Adrenal gland (tissue), 12 donors: Measurements from ENCODE around the gene MED23. TPM values are rescaled to one million over a fixed set of nuclear protein-coding genes. Genes with fewer than 3 reads are reported as not detected.

Source experiments
- DNase-seq, 7 donors: peaks; one replicate each; pipeline ENCODE4 v3.0.0-alpha.2; 2019 to 2020
- H3K27ac ChIP-seq, 5 donors: fragments of 200-600 bp; sonication (generic) in 4 of 5; 1 replicate in 3 of 5; 2 replicates in 2 of 5; pipeline versions ENCODE4 v1.5.1 to v1.8.0; 2016 to 2020; ENCODE audit warnings: mild to moderate bottlenecking in 1 of 5
- H3K27me3 ChIP-seq: fragments of 200-600 bp; 2 replicates; pipeline ENCODE4 v1.8.0; 2021
- H3K36me3 ChIP-seq, 2 donors: fragments of 200-600 bp; replicated peaks in 1 of 2; 1 replicate in 1 of 2; 2 replicates in 1 of 2; pipeline versions ENCODE4 v1.5.1 to v1.8.0; 2018 to 2022
- H3K4me1 ChIP-seq, 2 donors: fragments of 200-600 bp; replicated peaks in 1 of 2; 1 replicate in 1 of 2; 2 replicates in 1 of 2; pipeline versions ENCODE4 v1.5.1 to v1.8.0; 2018 to 2021
- H3K4me3 ChIP-seq, 4 donors: fragments of 200-600 bp; sonication (generic) in 3 of 4; one replicate each; pipeline ENCODE4 v1.5.1; 2016 to 2018
- H3K9me3 ChIP-seq, 3 donors: fragments of 200-600 bp; sonication (generic) in 1 of 3; replicated peaks in 1 of 3; 1 replicate in 2 of 3; 2 replicates in 1 of 3; pipeline versions ENCODE4 v1.5.1 to v1.8.0; 2016 to 2021
- POLR2A ChIP-seq, 2 donors: fragments of 450-650 bp; IDR thresholded peaks; one replicate each; pipeline ENCODE4 v1.6.1; 2017; ENCODE audit warnings: antibody characterized with exemption in 2 of 2, mild to moderate bottlenecking in 2 of 2, moderate library complexity in 1 of 2
- WGBS, 4 donors: extraction: QIAGEN DNeasy Blood & Tissue Kit in 2 of 4; methylation state at CpG; one replicate each; pipeline versions ENCODE4 v1.1.5 to v1.1.7; 2013 to 2017; 5-methylcytosine and 5-hydroxymethylcytosine counted together
- intact Hi-C, 2 donors: fragments of 100-400 bp; cut with DNase I; formaldehyde crosslinking; loops; one replicate each; pipeline versions ENCODE4 v1.14.1 to v1.15.0; 2022 to 2023
- polyA plus RNA-seq, 3 donors: library from polyadenylated mRNA; stranded (reverse); fragments of 200-250 nt in 2 of 3; fragments of 350-450 nt in 1 of 3; fragmentation: Illumina TruSeq in 1 of 3; extraction: RNeasy Lipid Tissue Mini Kit (QIAGEN cat#74804) in 1 of 3; gene quantifications; one replicate each; pipeline ENCODE4 v1.2.3, GENCODE V29; 2013 to 2014
- total RNA-seq, 9 donors: library from RNA; depleted of rRNA in 4 of 9; stranded (reverse); fragments of >200 nt in 4 of 9; fragments of 120-200 nt in 1 of 9; fragmentation: NEBNext Ultra II Directional in 1 of 9; extraction: Animal tissue kit (Norgen Biotek cat#: 25700) in 1 of 9; gene quantifications; one replicate each; pipeline versions ENCODE4 v1.1.0 to v1.2.4, GENCODE V29; 2013 to 2023
- TF ChIP-seq, protein P1 (sequence below), 6 experiments: fragments of 450-650 bp in 4 of 6; fragments of 200-600 bp in 2 of 6; sonication (generic) in 1 of 6; IDR thresholded peaks; 1 replicate in 5 of 6; 2 replicates in 1 of 6; pipeline versions ENCODE4 v1.5.1 to v1.8.0; 2016 to 2021; ENCODE audit warnings: antibody characterized with exemption in 6 of 6, mild to moderate bottlenecking in 2 of 6, moderate library complexity in 1 of 6
- donor health status: healthy with polysubstance abuse.
- donor health status: Bipolar disorder and iron deficiency.
- donor health status: DM: yes; HTN: yes; CAD: no.
- donor health status: DM: no; HTN: no; CAD: no.
- donor health status: DM: no; HTN: no; CAD: no.
- donor health status: DM: yes; HTN: yes; CAD: no.

MED23 gene
- total and polyA plus RNA-seq, 12 donors, result 16.9 to 46.1 (median 27.8) TPM

DNA sequence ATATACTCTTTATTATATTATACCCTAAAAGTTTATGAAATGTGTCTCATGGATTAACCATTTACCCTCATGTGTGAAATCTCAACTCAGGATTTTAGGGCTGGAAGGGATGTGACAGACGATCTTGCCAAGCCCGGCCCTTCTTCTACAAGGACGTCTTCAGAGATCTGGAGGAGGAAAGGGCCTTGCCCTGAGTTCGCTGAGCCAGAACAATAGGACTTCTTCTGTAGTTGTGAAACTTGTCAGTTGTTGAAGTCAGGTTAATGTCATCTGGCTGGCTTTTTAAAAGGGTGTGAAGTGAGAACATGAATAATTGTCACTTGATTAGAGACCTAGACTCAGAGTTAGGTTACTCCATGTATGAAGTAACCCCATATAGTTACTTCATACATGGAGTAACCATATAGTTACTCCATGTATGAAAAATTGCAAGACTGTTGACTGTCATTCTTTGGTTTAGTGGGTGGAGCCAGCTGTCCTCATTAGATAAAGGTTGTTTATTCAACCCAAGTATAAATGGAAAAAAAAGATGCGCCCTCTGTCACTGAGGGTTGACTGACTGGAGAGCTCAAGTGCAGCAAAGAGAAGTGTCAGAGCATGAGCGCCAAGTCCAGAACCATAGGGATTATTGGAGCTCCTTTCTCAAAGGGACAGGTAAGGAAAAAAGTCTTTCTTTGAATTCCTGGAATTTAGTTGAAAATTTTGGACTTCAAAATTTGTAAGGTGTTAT lies 55.2 kb downstream of the MED23 start, which contains the start of gene ARG1:
ARG1 (plus strand) TSS at position 541 of the 730 bp plus-strand sequence; CDS start at position 598, 57 bp downstream.
- DNase-seq, result no peak
- Histone ChIP-seq H3K27ac (no peak within 1 kb of the TSS), H3K9me3 (no peaks in the 10 kb centered on the region), H3K36me3 (no peaks in the 10 kb centered on the region), H3K27me3 (no peaks in the 10 kb centered on the region), H3K4me1 (no peaks in the 10 kb centered on the region), H3K4me3 (no peak within 1 kb of the TSS)
- TF ChIP-seq, protein P1, sequence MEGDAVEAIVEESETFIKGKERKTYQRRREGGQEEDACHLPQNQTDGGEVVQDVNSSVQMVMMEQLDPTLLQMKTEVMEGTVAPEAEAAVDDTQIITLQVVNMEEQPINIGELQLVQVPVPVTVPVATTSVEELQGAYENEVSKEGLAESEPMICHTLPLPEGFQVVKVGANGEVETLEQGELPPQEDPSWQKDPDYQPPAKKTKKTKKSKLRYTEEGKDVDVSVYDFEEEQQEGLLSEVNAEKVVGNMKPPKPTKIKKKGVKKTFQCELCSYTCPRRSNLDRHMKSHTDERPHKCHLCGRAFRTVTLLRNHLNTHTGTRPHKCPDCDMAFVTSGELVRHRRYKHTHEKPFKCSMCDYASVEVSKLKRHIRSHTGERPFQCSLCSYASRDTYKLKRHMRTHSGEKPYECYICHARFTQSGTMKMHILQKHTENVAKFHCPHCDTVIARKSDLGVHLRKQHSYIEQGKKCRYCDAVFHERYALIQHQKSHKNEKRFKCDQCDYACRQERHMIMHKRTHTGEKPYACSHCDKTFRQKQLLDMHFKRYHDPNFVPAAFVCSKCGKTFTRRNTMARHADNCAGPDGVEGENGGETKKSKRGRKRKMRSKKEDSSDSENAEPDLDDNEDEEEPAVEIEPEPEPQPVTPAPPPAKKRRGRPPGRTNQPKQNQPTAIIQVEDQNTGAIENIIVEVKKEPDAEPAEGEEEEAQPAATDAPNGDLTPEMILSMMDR (IDR thresholded peaks at IDR 0.05), result no peak
- TF ChIP-seq POLR2A (IDR thresholded peaks at IDR 0.05), result no peak
- intact Hi-C loops, result no loop called here
- 91 to 92% (median 92%) methylated on average over 6 of the region's 6 CpGs for WGBS, 4 donors

DNA sequence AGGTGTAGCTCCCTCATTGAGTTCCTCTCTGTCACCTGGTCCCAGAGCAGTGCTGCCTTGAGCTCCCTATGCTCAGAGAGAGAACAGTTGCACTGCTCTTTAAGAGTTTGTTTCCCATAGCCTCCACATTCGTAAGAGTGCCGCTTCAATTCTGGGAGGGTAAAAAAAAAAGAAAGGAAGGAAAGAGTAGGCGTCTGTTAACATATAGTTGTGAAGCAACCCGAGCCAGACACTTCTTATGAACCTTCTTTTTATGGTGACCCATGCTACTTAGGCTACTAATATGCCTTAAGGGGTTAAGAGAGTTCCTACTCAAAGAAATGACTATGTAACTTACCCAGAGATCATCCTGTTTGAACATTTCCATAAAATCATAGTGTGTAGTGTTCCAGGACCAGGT lies 59.3 kb downstream of the MED23 start:
- no peaks in the 10 kb centered on the region for H3K36me3 ChIP-seq
- intact Hi-C loops, result no loop called here
- no peak for DNase-seq
- no peaks in the 10 kb centered on the region for H3K27me3 ChIP-seq
- no peak overlapping the region for H3K4me3 ChIP-seq
- no peak for TF ChIP-seq POLR2A (IDR thresholded peaks at IDR 0.05)
- TF ChIP-seq, protein P1 (IDR thresholded peaks at IDR 0.05), result no peak
- H3K4me1 ChIP-seq, result no peaks in the 10 kb centered on the region
- no peaks in the 10 kb centered on the region for H3K9me3 ChIP-seq
- H3K27ac ChIP-seq, result no peak overlapping the region
- WGBS, 4 donors, result 70 to 93% (median 85%) methylated on average over 4 of the region's 4 CpGs

DNA sequence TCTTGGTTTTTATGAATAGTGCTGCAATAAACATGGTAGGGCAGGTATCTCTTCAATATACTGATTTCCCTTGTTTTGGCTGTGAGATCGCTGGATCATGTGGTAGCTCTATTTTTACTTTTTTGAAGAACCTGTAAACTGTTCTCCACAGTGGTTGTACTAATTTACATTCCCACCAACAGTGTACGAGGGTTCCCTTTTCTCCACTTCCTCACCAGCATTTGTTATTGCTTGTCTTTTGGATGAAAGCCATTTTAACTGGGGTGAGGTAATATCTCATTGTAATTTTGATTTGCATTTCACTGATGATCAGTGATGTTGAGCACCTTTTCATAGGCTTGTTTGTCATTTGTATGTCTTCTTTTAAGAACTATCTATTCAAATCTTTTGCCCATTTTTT lies 63.0 kb downstream of the MED23 start:
- intact Hi-C loops, result no loop called here
- DNase-seq, result no peak
- Histone ChIP-seq H3K27me3 (no peaks in the 10 kb centered on the region), H3K9me3 (no peaks in the 10 kb centered on the region), H3K4me1 (no peaks in the 10 kb centered on the region), H3K36me3 (no peaks in the 10 kb centered on the region), H3K27ac (no peak overlapping the region), H3K4me3 (no peak overlapping the region)
- 68 to 75% (median 71%) methylated on average over 2 of the region's 2 CpGs for WGBS, 4 donors
- TF ChIP-seq, protein P1 (IDR thresholded peaks at IDR 0.05), result no peak
- TF ChIP-seq POLR2A (IDR thresholded peaks at IDR 0.05), result no peak

DNA sequence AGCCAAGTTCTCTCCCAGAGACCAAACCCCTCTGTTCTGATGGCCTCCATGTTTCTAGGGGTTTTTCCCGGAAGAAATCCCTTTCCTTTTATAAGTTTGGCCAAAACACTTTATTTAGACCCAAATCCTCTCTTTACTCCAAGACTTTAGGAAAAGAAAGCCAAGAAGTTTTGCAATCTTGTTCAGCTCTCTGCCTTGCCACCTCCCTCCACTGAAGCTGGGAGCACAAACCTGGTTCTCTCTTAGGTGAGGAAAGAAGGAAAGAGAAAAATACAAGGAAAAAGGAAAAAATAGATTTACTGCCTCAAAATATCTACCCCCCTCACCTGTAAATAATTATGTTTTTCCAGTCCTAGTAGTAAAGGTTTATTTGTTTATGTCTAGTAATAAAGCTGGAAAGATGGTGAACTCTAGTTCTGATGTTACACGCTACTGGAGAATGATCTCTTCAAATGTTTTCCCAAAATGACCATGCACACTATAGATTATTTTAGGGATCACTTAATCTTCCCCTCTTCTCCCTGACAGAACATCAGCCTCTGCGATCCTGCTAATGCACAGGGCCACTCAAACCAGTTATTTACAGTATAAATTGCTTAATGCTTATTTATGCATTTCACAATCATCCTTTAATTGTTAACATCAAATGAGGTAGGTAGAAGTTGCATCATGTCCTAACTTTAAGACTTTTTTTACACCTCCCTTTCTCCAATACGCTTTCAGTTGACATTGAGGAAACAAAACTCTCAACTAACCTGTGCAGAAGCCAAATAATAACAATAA lies 65.9 kb downstream of the MED23 start:
- intact Hi-C loops, result no loop called here
- no peak for DNase-seq
- WGBS, 4 donors, result 90 to 95% (median 93%) methylated on average over 4 of the region's 4 CpGs
- TF ChIP-seq, protein P1 (IDR thresholded peaks at IDR 0.05), result no peak
- TF ChIP-seq POLR2A (IDR thresholded peaks at IDR 0.05), result no peak
- no peak overlapping the region for H3K4me3 ChIP-seq
- H3K27me3 ChIP-seq, result no peaks in the 10 kb centered on the region
- no peaks in the 10 kb centered on the region for H3K4me1 ChIP-seq
- no peaks in the 10 kb centered on the region for H3K9me3 ChIP-seq
- H3K36me3 ChIP-seq, result no peaks in the 10 kb centered on the region
- H3K27ac ChIP-seq, result no peak overlapping the region
